Measurements from ENCODE around the gene P3H4. TPM values are rescaled to one million over a fixed set of nuclear protein-coding genes. Genes with fewer than 3 reads are reported as not detected.

The P3H4 gene
- total and polyA plus RNA-seq, 2 of the 4 experiments (the other 2 are of a cell fraction), result 21.5 to 66.7 TPM

DNA sequence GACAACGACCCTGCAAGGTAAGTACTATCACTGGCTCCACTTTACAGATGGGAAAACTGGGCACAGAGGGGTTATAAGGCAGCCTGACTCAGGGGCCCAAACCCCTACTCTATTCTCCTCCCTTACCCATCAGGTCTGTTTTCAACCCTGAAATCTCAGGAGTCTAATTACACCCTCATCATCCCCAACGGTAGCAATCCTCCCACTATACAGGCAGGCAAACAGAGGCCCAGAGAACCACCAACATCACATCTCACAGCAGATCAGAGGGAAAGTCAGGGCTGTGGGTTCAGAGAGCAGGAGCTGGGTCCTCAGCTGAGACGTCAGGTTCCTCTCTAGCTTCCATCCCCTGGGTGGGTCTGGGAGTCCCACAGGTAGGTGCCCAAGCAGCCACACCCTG is 41.8 kb downstream of the P3H4 start:
- no peak overlapping the region for H3K23ac ChIP-seq (ENCODE audit: low read depth, low read length)
- no CpG with 5 or more reads among the region's 3 CpGs for WGBS, 2 experiments (ENCODE audit: extremely low coverage in 2 of 2, insufficient read length in 1 of 2)
- no peak overlapping the region for H3K56ac ChIP-seq (ENCODE audit: extremely low read depth, insufficient read depth, low read length)
- ATAC-seq (ENCODE audit: low read depth) (no peak), DNase-seq (no peak)
- H3K4ac ChIP-seq (ENCODE audit: low read depth, low read length), result no peak overlapping the region
- H3K27me3 ChIP-seq (ENCODE audit: control insufficient read depth, insufficient read depth, low read length), result no peaks in the 10 kb centered on the region
- H4K8ac ChIP-seq (ENCODE audit: low read depth in 2 of 2, low read length in 2 of 2), result no peak overlapping the region
- no peak overlapping the region for H2AFZ ChIP-seq (replicated peaks; ENCODE audit: low read length, poor library complexity)
- no peak overlapping the region for H2BK20ac ChIP-seq (ENCODE audit: low read depth, low read length)
- in situ Hi-C loops (cut with MboI; ENCODE audit: low sequenced_read_pairs), result no loop called here
- H4K20me1 ChIP-seq (ENCODE audit: insufficient read depth, low read length), result peaks cover 9% of the 10 kb centered on the region; the same call in 1 of the 2 replicates
- peaks cover 10% of the 10 kb centered on the region for H3K4me1 ChIP-seq (ENCODE audit: control insufficient read depth, insufficient read depth, low read length)
- H3K14ac ChIP-seq (replicated peaks; ENCODE audit: low read depth, low read length), result no peak overlapping the region
- H3K36me3 ChIP-seq (ENCODE audit: control insufficient read depth, insufficient read depth, low read length), result peaks cover 59% of the 10 kb centered on the region
- intact Hi-C loops (cut with micrococcal nuclease), result no loop called here
- H4K5ac ChIP-seq (ENCODE audit: low read depth, low read length), result no peak overlapping the region
- ChIA-PET POLR2A (ENCODE audit: unreplicated experiment) (no interaction called here), CTCF (no interaction called here)
- dilution Hi-C loops (cut with HindIII; ENCODE audit: low sequenced_read_pairs, unreplicated experiment), result no loop called here
- H2AK5ac ChIP-seq (ENCODE audit: low read depth, low read length), result no peak overlapping the region
- no peak overlapping the region for H2BK120ac ChIP-seq (ENCODE audit: low read depth, low read length)
- H3K9me1 ChIP-seq (ENCODE audit: insufficient read depth, low read length), result peaks cover 11% of the 10 kb centered on the region
- no peak overlapping the region for H2BK15ac ChIP-seq (ENCODE audit: low read depth, low read length)
- H4K91ac ChIP-seq (ENCODE audit: insufficient read depth, low read depth, low read length), result no peak overlapping the region
- H3K4me2 ChIP-seq (ENCODE audit: low read depth, low read length), result no peak overlapping the region
- peaks cover 8 to 26% of the 10 kb centered on the region in 2 experiments; a peak in 3 of 4 replicates for H3K79me1 ChIP-seq (ENCODE audit: low read depth in 1 of 2, low read length in 2 of 2)
- H3K9ac ChIP-seq (ENCODE audit: low read depth, low read length), result no peak overlapping the region
- no peaks in the 10 kb centered on the region for H3K9me3 ChIP-seq (ENCODE audit: control insufficient read depth, insufficient read depth, low read length)
- no peak overlapping the region for H3K18ac ChIP-seq (ENCODE audit: low read depth, low read length)
- no TSS peak for BruUV-seq (replicated peaks)
- no peak overlapping the region for H2BK5ac ChIP-seq (ENCODE audit: low read depth, low read length, poor library complexity, severe bottlenecking)
- no peak for TF ChIP-seq NFE2L2 (IDR thresholded peaks at IDR 0.05; ENCODE audit: low read depth, low read length)
- no peak overlapping the region for H2AK9ac ChIP-seq (replicated peaks; ENCODE audit: low read depth, low read length, poor library complexity)
- no peak overlapping the region for H3K4me3 ChIP-seq (ENCODE audit: insufficient read depth, low read depth, low read length)
- no peak overlapping the region for H3K27ac ChIP-seq (ENCODE audit: insufficient read depth, low read length)

Data from IMR-90 (cell line).